Muscle of leg (tissue), 11 donors: ENCODE results near the gene FRMD4A. TPM values are rescaled to one million over a fixed set of nuclear protein-coding genes. Genes with fewer than 3 reads are reported as not detected.

Experiments
- DNase-seq: peaks from one replicate; pipeline ENCODE4 v3.0.0; 2013
- H3K27ac ChIP-seq: one replicate; pipeline ENCODE4 v1.5.1; 2013; ENCODE audit warnings: mild to moderate bottlenecking, low read length, control low read depth
- H3K27me3 ChIP-seq: one replicate; pipeline ENCODE4 v1.6.1; 2013; ENCODE audit warnings: low read length; ENCODE audit not compliant: control insufficient read depth, insufficient read depth
- H3K36me3 ChIP-seq: one replicate; pipeline ENCODE4 v1.6.1; 2013; ENCODE audit warnings: low read length; ENCODE audit not compliant: control insufficient read depth, insufficient read depth
- H3K4me1 ChIP-seq: one replicate; pipeline ENCODE4 v1.6.1; 2013; ENCODE audit warnings: low read length; ENCODE audit not compliant: control insufficient read depth, insufficient read depth
- H3K4me3 ChIP-seq: one replicate; pipeline ENCODE4 v1.5.1; 2013; ENCODE audit warnings: low read length, control low read depth
- H3K9me3 ChIP-seq: replicated peaks from 2 replicates; pipeline ENCODE4 v1.6.1; 2013; ENCODE audit warnings: low read depth, low read length; ENCODE audit not compliant: control insufficient read depth
- WGBS: methylation state at CpG from one replicate; pipeline ENCODE4 v1.1.5; 2013; ENCODE audit warnings: missing lambda C conversion rate; ENCODE audit not compliant: insufficient coverage; 5-methylcytosine and 5-hydroxymethylcytosine counted together
- polyA plus RNA-seq, 8 donors: library from polyadenylated mRNA; unstranded; fragments of 120-200 nt; gene quantifications; one replicate each; pipeline versions ENCODE4 v1.2.1 to v1.2.3, GENCODE V29; 2013; ENCODE audit warnings: inconsistent platforms in 1 of 8, low replicate concordance in 1 of 8; ENCODE audit not compliant: insufficient read length in 8 of 8, insufficient read depth in 1 of 8
- total RNA-seq: library from RNA; stranded (reverse); fragments of 120-200 nt; gene quantifications from one replicate; pipeline ENCODE4 v1.2.4, GENCODE V29; 2013

The FRMD4A gene
- total and polyA plus RNA-seq, 9 donors = 29.1 to 53.1 (median 42.0) TPM

DNA sequence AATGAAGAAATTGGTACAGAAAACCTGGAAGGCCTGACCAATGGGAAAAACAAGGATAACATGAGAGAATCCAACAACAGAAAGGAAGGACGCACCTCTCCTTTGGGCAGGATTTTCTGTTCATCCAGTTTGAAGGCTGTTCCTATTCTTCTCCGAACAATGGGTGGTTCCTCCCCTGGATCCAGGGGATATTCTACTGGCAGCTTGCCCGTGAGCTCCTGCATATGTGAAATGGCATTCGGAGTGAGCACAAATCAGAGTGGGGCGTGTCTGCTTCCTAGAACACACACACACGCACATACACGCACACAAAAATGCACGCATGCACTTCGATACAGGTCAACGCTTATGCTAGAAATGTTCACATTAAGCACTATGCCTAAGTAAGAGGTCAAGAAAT, 660.4 kb downstream of the FRMD4A start:
- H3K9me3 ChIP-seq = no peaks in the 10 kb centered on the region
- H3K4me3 ChIP-seq = no peak overlapping the region
- H3K36me3 ChIP-seq = peaks cover 59% of the 10 kb centered on the region
- H3K27ac ChIP-seq = no peak overlapping the region
- 100% methylated on average over 1 of the region's 10 CpGs for WGBS
- DNase-seq = no peak
- no peaks in the 10 kb centered on the region for H3K27me3 ChIP-seq
- H3K4me1 ChIP-seq = peaks cover 32% of the 10 kb centered on the region

DNA sequence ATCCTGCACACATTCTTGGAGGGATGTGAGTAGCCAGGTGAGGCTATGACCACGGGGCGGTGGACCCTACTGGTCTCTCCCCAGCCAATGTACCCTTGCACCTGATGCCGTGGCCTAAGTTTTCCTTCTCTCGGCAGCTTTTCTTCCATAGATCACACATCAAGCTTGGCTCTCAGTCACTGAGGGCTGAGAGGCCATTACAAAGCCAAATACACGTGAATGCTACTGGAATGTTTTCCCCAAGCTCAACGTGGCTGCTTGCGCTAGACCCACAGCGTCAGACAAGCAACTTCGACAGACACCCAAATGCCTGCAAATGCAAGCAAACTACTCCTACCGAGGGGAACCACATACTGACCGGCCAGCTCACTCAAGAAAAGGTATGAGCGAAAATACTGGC, 660.8 kb downstream of the FRMD4A start:
- Histone ChIP-seq H3K4me3 (no peak overlapping the region), H3K4me1 (peaks cover 30% of the 10 kb centered on the region), H3K27me3 (no peaks in the 10 kb centered on the region), H3K27ac (no peak overlapping the region), H3K36me3 (peaks cover 64% of the 10 kb centered on the region), H3K9me3 (no peaks in the 10 kb centered on the region)
- DNase-seq = no peak
- WGBS = 89% methylated on average over 10 of the region's 12 CpGs

GRCh38 chr10:13669182-13669855, 661.4 kb downstream of the FRMD4A start:
- WGBS = 77% methylated on average over 7 of the region's 8 CpGs
- H3K4me1 ChIP-seq = peaks cover 25% of the 10 kb centered on the region
- no peaks in the 10 kb centered on the region for H3K9me3 ChIP-seq
- H3K4me3 ChIP-seq = no peak overlapping the region
- no peaks in the 10 kb centered on the region for H3K27me3 ChIP-seq
- H3K36me3 ChIP-seq = peaks cover 67% of the 10 kb centered on the region
- DNase-seq = no peak
- no peak overlapping the region for H3K27ac ChIP-seq

- Histone ChIP-seq H3K36me3 (peaks cover 75% of the 10 kb centered on the region), H3K27ac (no peak overlapping the region), H3K4me3 (no peak overlapping the region), H3K4me1 (peaks cover 19% of the 10 kb centered on the region), H3K9me3 (no peaks in the 10 kb centered on the region), H3K27me3 (no peaks in the 10 kb centered on the region)
- no peak for DNase-seq
- WGBS = 92% methylated on average over 4 of the region's 4 CpGs
These were observed 662.6 kb downstream of the FRMD4A start for GRCh38 chr10:13668126-13668525.

DNA sequence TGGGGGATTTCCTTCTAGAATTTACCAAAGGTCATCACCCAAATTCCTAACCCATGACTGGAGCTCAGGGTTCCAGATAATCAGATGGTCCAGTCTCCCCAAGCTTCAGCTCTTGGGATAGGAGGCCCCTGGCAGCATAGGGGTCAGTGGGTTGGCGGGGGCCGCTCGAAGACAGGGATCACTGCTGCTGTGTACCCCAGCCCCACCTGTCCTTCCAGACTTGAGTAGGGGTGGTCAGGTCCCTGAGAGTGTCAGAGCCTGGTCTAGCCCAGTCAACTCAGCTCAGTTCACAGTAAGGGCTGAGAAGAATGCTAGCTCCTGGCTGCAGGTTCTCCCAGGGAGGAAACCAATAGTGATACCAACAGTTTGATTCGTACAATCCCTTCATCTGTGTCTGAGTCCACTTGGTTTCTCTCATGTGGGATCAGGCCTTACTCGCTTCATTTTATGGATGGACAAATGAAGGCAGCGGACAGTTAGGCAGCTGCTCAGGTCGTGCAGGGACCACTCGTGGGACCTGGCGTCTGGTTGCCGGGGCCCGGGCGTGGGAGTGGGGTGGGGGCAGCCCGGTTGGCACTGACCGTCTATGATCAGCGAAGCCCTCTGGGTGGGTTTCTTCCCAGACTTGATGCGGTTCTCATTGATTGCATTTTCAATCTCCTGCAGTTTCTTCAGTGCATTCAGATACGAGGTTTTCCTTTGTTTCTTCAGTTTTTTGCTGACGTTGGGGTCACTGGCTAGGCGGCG, 665.0 kb downstream of the FRMD4A start:
- 94% methylated on average over 17 of the region's 20 CpGs for WGBS
- Histone ChIP-seq H3K27me3 (no peaks in the 10 kb centered on the region), H3K4me1 (peaks cover 15% of the 10 kb centered on the region), H3K36me3 (peaks cover 83% of the 10 kb centered on the region), H3K27ac (no peak overlapping the region), H3K9me3 (no peaks in the 10 kb centered on the region), H3K4me3 (no peak overlapping the region)
- no peak for DNase-seq

DNA sequence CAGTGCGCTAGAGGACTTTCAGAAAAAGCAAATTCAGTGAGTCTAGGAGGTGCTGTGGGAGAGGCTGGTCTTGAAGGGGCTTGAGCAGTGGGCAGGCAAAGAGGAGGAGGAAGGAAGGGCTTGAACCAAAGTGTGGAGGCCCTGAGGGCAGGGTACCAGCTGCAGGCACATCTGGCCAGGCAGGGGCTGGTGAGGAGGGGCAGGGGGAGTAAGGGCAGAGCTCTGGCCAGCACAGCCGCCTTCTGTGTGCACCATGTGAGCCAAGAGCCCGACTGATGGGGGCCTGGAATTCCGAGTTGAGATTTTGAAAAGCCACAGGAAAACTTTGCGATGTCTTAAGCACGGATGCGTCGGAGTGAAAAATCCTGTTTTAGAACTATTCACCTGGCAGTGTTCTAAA, 669.5 kb downstream of the FRMD4A start:
- WGBS = 40% methylated on average over 8 of the region's 8 CpGs
- Histone ChIP-seq H3K27me3 (no peaks in the 10 kb centered on the region), H3K4me1 (peaks cover 32% of the 10 kb centered on the region), H3K4me3 (no peak overlapping the region), H3K9me3 (no peaks in the 10 kb centered on the region), H3K36me3 (peaks cover 70% of the 10 kb centered on the region), H3K27ac (peak overlapping the region; percentile 75)
- peak; percentile 41 for DNase-seq

DNA sequence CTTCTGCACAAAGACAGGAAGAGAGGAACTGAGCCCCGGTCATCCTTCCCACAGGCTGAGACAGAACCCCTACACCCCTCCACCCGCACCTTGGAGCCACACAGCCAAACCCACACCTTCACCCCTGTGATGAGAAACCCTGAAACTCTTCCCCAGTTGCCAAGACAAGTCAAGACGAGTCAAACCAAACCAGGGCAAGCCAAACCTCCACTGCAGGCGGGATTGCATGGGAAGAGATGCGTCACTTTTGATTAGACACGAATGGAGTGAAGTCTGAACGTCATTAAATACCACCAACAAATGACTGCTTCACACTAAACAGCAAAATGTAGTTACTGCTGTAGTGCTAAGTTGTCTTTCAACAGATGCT, 670.2 kb downstream of the FRMD4A start:
- H3K4me3 ChIP-seq = no peak overlapping the region
- H3K4me1 ChIP-seq = peaks cover 32% of the 10 kb centered on the region
- peak overlapping the region; percentile 75 for H3K27ac ChIP-seq
- no CpG with 5 or more reads among the region's 7 CpGs for WGBS
- no peaks in the 10 kb centered on the region for H3K9me3 ChIP-seq
- H3K27me3 ChIP-seq = no peaks in the 10 kb centered on the region
- no peak for DNase-seq
- peaks cover 70% of the 10 kb centered on the region for H3K36me3 ChIP-seq

DNA sequence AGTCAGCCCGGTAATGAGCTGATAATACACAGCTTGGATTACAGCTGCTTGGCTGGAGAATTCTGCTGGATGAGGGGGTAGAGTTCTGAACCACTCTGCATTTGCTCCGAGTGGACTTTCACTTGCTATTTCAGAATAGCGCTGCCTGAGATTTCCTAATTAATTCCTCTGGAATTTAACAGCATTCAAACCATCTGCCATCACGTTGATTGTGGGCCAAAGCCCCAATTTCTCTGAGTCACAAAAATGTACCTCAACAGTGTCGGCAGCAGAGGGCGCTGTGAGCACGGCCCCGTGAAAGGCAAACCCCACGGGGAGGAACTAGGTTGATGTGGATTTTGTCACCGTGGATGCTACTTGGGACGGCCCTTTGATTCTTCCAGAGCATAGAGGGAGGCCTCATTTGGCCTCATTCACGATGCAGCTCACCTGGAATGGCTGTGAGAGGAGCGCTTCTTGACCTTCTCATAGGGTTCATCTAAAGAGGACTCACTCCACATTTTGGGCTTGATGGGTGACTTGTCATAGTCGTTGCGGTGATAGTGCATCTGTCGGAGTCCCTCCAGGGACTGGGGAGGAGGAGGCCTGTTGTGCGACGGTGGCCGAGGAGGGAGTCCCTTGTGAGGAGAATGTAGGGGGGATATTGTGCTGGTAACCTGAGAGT, 670.7 kb downstream of the FRMD4A start:
- no peak overlapping the region for H3K4me3 ChIP-seq
- 14% methylated on average over 12 of the region's 19 CpGs for WGBS
- peak overlapping the region; percentile 75 for H3K27ac ChIP-seq
- no peaks in the 10 kb centered on the region for H3K27me3 ChIP-seq
- no peaks in the 10 kb centered on the region for H3K9me3 ChIP-seq
- peak; percentile 79 for DNase-seq
- H3K4me1 ChIP-seq = peaks cover 32% of the 10 kb centered on the region
- H3K36me3 ChIP-seq = peaks cover 68% of the 10 kb centered on the region

DNA sequence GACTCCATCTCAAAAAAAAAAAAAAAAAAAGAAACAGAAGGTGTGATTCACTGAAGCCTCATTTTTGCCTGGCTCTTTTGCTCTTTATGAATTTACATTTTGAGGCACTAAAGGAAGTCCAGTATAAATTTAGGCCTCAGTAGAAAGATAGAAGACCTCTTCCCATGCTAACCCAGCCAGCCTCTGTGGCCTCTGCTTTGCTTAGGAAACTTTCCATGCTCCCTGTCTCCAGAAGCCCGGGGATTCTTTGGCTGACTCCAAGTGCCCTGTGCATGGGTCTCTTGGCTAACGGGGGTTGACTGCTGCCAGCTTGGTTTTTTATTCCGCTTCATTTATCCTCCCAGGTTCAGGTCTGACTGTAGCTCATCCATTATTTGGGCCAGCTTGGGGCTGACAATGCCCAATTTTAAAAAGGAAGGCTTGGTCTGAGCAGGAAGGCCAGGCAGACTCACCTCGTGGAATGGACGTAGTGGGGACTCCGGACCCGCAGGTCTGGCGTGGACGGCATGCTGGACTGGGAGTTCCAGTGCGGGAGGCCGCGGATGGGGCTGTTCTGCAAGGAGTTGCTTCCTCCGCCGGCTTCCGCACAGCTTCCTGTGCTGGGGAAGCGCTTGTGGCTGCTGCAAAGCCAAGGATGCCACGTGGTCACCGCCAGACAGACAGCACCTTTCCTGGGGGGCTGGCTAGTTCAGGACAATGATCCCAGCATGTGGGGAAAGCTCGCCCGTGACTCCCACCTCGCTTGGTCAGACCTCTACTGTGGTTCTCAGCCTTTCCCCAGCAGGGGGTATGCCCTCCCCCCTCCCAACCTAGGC, 671.6 kb downstream of the FRMD4A start:
- Histone ChIP-seq H3K27ac (peak overlapping the region; percentile 75), H3K27me3 (no peaks in the 10 kb centered on the region), H3K4me3 (no peak overlapping the region), H3K36me3 (peaks cover 72% of the 10 kb centered on the region), H3K9me3 (no peaks in the 10 kb centered on the region), H3K4me1 (peaks cover 32% of the 10 kb centered on the region)
- 37% methylated on average over 18 of the region's 21 CpGs for WGBS
- DNase-seq = peak; percentile 72

DNA sequence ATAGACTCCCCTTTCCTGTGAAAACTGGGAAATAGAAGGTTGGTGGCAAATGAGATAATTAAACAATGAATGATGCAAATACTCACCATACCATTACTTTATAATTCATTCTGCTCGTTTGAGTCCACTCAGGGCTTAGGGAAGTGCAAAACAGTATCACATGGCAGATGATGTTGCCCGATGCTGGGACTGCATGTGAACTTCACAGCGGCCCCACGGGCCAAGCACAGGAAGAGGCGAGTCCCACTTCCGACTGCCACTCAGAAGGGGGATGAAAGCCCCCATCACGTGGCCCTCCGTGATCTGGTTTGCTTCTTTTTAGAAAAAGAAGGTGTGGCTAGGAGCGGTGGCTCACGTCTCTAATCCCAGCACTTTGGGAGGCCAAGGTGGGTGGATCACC, 672.5 kb downstream of the FRMD4A start:
- DNase-seq = no peak
- Histone ChIP-seq H3K36me3 (peaks cover 72% of the 10 kb centered on the region), H3K4me3 (no peak overlapping the region), H3K27ac (no peak overlapping the region), H3K4me1 (peaks cover 32% of the 10 kb centered on the region), H3K27me3 (no peaks in the 10 kb centered on the region), H3K9me3 (no peaks in the 10 kb centered on the region)
- 71% methylated on average over 7 of the region's 10 CpGs for WGBS
